ENCODE results near the gene KRT78. TPM values are rescaled to one million over a fixed set of nuclear protein-coding genes. Genes with fewer than 3 reads are reported as not detected.

Gene KRT78
- total and polyA plus RNA-seq, 4 donors: 0.06 TPM; not detected in 3

- no peak overlapping the region for H3K9ac ChIP-seq (ENCODE audit: low read depth in 1 of 2, low read length in 2 of 2)
- H3K4me3 ChIP-seq (ENCODE audit: low read depth in 1 of 3, low read length in 3 of 3): no peak overlapping the region
These were observed 36.0 kb downstream of the KRT78 start for GRCh38 chr12:52812749-52813148.

More at GRCh38 chr12:52812749-52813148, 36.0 kb downstream of the KRT78 start:
- DNase-seq (ENCODE audit: low spot score): no peak
- WGBS: 63% methylated on average over 3 of the region's 3 CpGs
- no peak for TF ChIP-seq ZBTB33 (IDR thresholded peaks at IDR 0.05)
- TF ChIP-seq MAX (IDR thresholded peaks at IDR 0.05): no peak
- no peak for TF ChIP-seq JUND (IDR thresholded peaks at IDR 0.05)
- no peak for TF ChIP-seq SP1 (IDR thresholded peaks at IDR 0.05)
- no peak for TF ChIP-seq FOXA2 (IDR thresholded peaks at IDR 0.05)
- no peak for TF ChIP-seq EGR1 (IDR thresholded peaks at IDR 0.05; ENCODE audit: low read depth in 2 of 2)
- no peak for TF ChIP-seq RAD21 (IDR thresholded peaks at IDR 0.05)
- TF ChIP-seq HNF4G (IDR thresholded peaks at IDR 0.05): no peak
- no peak for TF ChIP-seq RXRA (IDR thresholded peaks at IDR 0.05)
- no peak for TF ChIP-seq ATF3 (IDR thresholded peaks at IDR 0.05)
- TF ChIP-seq FOXA1 (IDR thresholded peaks at IDR 0.05): no peak
- TF ChIP-seq REST (IDR thresholded peaks at IDR 0.05): no peak
- TF ChIP-seq CTCF (IDR thresholded peaks at IDR 0.05; ENCODE audit: low read depth, low read length, missing input control): no peak
- TF ChIP-seq NR2F2 (IDR thresholded peaks at IDR 0.05): no peak
- no peak for TF ChIP-seq YY1 (IDR thresholded peaks at IDR 0.05)
- Histone ChIP-seq H3K36me3 (ENCODE audit: control insufficient read depth in 4 of 4, insufficient read depth in 3 of 4, low read depth in 1 of 4, low read length in 3 of 4) (no peaks in the 10 kb centered on the region), H3K9me3 (ENCODE audit: control insufficient read depth in 4 of 4, low read length in 3 of 4) (no peaks in the 10 kb centered on the region), H3K4me1 (ENCODE audit: control insufficient read depth in 4 of 4, insufficient read depth in 4 of 4, low read length in 3 of 4) (no peaks in the 10 kb centered on the region), H3K27me3 (ENCODE audit: control insufficient read depth in 4 of 4, insufficient read depth in 4 of 4, low read length in 3 of 4) (peaks cover 0 to 6% (median under 1%) of the 10 kb centered on the region in 4 donors), H3K27ac (ENCODE audit: low read depth in 1 of 2, low read length in 2 of 2) (no peak overlapping the region)
